HG03342 (cell line): Measurements from ENCODE around the gene CCNF.
"Not testable (repeated sequence)": the region's sequence is repeated elsewhere in the genome, so short reads cannot be mapped to it uniquely, and the experiment has no call there.

Experiments used
- ATAC-seq: cut with Tn5 transposase; IDR thresholded peaks from one replicate; pipeline ENCODE4 v1.9.1; 2021; ENCODE audit warnings: mild to moderate bottlenecking, moderate library complexity; ENCODE audit not compliant: unreplicated experiment

CCNF gene

DNA sequence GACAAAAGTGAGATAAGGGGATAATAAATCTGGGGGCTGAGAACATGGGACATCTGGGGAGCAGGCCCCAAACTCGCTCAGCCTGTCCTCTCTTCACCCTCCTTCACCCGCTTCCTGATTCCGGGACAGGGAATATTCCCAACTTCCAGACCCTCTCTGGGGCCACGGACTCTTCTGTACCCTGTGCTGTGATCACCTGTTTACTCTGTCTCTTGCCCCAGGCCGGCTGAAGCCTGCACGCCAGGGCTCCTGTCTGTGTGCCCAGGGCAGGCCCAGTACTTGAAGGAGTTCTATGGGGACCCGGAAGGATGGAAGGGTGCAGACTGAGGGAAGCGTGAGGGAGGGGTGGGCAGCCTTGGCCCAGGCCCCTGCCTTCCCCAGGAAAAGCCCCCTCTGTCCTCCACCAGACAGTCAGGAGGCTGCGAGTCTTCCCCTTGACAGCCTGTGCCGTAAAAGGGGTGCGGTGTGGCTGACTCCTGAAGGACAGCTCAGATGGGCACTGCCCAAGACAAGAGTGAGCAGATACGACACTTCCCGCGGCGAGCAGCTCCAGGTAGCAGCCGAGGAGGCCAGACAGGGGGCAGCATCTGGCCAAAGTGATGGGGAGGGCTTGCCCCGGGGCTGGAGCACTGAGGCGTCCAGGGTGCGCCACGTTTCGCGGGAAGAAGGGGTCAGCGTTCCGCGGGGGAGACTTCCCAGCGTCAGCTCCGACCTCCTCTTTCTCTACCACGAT, 1.0 kb upstream of the CCNF start:
- peak; percentile 3 for ATAC-seq

DNA sequence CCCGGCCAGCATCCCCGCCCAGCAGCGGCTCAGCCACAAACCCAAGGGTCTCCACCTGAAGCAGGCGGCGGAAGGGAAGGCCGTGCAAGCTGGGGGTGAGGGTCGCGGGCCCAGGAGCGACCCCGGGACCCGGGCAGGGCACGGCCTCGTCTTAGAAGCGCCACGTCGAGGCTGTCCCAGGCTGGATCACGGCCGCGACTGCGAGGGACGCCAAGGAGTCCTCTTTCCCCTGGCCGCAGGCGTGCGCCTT, 538 bp upstream of the CCNF start:
- no peak for ATAC-seq

DNA sequence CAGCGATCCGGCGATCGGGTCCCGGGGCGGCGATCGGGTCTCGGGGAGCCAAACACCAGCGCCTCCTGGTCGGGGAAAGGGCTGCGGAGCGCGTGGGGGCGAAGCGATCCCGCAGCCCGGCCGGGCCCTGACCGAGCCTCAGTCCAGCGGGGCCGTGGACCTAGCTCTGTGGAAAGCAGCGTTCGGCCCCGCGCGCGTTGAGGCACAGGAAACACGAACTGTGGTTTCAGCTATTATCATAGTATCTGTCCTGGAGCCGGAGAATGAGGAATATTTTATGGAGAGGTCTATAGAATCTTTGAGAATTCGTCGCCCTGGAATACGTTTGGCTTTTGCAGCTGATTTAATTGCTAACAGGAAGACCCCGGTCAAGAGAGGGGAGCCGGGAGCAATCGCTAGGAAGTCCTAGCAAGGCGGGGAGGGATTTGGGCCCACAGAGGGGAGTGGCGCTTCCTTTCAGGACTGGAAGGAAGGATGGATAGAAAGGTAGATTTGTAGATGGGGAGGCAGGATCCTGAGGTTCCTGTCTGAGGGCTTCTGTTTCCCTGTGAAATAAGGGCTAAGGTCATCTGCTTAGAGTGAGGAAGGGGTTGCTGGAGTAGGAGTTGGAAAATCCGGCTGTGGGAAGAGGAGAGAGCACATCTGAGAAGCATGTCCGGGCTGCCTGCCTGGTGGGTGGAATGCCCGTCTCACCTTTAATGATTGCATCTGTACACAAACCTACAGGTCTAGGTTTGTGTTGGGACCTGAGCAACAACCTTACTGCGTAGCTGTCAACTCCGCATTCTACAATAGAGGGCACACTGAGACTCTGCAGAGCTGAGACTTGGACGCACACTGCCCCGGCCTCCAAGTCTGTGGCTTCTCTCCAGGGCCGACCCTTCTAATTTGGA, 770 bp downstream of the CCNF start:
- ATAC-seq = no peak

DNA sequence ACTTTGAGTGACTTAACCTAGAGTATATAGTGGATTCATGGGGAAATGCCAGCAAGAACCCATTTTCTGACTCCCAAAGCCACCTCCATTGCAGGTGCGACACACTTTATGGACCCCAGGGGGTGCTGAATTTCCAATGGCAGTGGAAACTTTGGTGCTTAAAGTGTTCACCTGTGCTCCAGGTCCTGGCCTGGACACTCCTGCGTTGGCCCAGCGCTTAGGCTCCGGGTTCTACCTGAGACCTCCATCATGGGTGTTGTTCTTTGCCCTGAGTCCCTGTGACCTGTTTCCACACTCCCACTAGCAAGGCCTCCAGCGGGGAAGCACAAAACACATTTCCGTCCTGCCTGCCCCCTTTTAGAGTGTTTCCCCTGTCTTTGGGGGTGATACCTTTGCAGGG, 3.0 kb downstream of the CCNF start:
- ATAC-seq = no peak

DNA sequence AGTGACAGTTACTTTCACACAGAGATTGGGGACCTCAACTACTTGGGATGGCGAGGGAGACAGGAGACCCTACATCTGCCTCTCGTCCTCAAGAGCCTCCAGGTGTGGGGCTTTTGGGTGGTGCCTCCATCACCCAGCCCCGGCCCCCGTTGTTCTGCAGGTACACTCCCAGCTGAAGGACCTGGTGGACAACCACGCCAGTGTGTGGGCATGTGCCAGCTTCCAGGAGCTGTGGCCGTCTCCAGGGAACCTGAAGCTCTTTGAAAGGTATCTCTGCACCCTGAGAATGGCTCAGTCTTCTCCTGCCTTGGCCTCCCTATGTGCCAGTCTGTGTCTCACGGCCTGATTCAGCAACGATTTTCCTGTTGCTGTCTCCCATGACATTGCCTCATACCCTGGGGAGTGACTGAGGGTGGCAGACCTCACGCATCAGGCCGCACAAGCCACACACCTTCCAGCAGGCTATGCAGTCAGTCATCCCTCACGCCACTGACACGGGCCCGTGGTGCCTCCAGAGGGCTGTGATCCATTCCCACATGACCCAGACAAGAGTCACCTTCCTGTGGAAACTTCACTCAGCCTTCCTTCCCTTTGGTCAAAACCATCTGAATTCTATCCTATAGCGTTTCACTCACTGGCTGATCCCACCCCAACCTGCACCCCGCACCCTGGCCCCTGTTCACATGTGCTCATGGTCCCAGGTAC, 3.7 kb downstream of the CCNF start:
- no peak for ATAC-seq

DNA sequence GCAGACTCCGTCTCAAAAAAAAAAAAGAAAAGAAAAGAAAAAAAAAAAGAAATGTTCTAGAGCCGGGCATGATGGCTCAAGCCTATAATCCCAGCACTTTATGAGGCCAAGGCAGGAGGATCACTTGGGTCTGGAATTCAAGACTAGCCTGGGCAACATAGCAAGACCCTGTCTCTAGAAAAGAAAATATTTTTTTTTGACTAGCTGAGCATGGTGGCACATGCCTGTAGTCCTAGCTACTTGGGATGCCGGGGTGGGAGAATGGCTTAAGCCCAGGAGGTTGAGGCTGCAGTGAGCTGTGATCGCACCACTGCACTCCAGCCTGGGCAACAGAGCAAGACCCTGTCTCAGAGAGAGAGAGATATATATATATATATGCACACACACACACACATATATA, 6.0 kb downstream of the CCNF start:
- ATAC-seq = not testable (repeated sequence)

DNA sequence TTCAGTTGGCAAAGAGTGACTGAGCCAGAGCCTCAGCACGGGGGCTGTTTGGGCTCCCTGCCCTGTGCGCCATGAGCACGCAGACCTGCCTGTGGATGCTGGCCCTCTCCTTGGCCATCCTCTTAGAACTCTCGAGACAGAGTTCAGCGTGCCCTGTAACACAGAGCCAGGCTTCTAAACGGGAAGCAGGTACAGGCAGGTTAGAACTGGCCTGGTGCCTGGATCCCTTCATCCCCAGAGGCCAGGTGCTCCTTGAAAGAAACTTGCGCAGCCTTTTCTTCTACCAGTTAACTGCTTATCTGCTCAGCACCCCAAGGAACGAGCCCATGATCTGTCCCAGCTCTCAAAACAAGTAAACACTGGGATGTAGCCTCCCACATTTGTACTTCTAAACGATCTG, 6.9 kb downstream of the CCNF start:
- ATAC-seq = no peak

DNA sequence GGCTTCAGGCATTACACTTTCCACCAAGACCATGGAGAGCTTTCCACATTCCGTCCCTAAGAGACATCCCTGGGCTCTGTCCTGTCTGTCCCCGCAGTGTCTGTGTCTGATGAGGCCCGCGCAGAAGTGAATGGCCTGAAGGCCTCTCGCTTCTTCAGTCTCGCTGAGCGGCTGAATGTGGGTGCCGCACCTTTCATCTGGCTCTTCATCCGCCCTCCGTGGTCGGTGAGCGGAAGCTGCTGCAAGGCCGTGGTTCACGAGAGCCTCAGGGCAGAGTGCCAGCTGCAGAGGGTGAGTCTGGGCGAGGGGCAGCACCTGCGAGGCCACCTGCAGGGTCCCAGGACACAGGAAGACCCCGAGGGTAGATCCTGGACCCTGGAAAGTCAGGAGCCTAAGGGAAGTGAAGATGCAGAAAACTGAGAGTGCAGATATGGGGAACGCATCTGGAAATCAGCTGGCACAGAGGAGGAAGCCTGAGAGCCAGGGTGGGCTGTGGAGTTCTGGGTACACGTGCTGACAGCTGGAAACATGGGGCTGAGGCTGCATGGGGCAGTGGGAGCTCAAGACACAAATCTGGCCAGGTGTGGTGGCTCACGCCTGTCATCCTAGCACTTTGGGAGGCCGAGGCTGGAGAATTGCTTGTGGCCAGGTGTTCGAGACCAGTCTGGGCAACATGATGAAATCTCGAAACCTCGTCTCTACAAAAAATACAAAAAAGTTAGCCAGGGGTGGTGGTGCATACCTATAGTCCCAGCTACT, 8.0 kb downstream of the CCNF start:
- ATAC-seq = no peak

DNA sequence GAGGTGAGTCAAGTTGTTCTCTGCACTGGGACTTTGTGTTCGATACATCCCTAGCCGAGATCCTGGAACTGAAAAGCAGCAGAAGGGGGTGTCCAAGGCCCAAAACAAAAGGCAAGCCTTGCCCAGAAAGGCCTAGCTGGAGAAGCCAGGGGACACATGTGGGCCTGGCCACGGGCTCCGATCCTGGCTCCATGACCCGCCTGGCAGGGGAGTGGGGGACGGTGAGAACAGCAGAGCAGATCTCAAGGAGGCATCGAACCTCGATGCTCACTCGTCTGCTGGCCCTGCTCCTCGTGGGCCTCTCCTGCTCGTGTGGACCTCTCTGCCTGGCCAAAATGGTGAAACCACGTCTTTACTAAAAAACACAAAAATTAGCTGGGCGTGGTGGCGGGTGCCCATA, 8.9 kb downstream of the CCNF start:
- ATAC-seq = no peak

DNA sequence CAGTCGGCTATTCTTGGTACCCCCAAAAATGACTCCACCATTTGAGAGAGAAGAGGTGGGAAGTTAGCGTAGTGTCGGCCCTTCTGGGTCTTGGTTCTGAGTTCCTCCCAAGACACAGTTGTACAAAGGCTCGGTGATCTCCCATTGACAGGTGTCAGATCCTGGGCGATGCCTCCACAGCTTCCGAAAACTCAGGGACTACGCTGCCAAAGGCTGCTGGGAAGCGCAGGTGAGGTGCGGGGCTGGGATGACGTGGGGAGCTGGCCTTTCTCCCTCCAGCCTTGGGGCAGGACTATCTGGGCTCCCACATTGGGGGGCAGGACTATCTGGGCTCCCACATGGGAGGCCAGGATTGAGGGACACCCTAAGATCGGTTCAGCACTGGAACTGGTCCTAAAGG, 10.4 kb downstream of the CCNF start:
- no peak for ATAC-seq

DNA sequence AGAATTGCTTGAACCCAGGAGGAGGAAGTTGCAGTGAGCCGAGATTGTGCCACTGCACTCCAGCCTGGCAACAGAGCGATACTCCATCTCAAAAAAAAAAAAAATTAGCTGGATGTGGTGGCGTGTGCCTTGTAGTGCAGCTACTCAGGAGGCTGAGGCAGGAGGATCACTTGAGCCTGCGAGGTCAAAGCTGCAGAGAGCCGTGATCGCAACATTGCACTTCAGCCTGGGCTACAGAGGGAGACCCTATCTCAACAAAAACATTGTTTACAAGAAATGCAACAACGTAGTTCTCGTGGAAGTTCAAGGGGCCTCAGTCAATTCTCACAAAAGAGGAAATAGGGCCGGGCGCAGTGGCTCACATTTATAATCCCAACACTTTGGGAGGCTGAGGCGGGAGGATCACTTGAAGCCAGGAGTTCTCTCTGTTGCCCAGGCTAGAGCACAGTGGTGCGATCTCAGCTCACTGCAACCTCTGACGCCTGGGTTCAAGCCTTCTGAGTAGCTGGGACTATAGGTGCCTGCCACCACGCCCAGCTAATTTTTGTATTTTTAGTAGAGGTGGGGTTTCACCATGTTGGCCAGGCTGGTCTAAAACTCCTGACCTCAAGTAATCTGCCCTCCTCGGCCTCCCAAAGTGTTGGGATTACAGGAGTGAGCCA, 12.0 kb downstream of the CCNF start:
- not testable (repeated sequence) for ATAC-seq

DNA sequence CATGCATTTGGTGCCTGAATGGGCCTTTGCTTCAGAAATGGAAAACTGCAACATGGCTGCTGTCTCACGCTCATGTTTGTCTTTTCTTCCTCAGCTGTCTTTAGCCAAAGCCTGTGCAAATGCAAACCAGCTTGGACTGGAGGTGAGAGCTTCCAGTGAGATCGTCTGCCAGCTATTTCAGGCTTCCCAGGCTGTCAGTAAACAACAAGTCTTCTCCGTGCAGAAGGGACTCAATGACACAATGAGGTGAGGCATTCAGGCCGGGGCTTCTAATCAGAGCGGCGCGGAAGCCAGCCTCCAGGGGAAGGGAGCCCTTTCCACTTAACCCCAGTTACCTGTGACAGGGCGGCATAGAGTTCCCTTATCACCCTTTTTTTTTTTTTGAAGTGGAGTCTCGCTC, 14.3 kb downstream of the CCNF start:
- ATAC-seq = no peak

DNA sequence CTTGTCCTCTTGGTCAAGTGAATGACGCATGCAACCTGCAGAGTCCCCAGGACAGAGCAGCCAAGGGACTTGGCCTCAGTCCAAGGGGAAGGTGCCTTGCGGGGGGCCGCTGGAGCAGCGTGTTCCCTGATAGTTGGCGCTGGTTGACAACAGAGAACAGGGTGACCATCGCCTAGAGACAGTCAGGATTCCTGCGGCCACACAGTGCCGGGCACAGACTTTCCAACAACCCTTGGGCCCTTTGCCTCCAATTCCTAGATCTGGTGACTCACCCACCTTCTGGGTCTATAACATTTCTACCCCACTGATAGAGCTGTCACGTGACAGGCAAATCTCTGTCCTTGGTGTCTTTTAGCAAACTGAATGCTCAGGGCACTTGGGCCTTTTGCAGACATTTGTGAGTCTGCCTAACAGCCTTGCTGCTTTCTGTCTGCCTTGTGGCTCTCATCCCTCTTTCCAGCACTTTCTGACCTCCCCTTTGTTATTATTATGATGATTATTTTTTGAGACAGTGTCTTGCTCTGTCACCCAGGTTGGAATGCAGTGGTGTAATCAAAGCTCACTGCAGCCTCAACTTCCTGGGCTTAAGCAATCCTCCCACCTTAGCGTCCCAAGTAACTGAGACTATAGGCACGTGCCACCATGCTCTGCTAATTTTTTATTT, 18.8 kb downstream of the CCNF start:
- no peak for ATAC-seq

DNA sequence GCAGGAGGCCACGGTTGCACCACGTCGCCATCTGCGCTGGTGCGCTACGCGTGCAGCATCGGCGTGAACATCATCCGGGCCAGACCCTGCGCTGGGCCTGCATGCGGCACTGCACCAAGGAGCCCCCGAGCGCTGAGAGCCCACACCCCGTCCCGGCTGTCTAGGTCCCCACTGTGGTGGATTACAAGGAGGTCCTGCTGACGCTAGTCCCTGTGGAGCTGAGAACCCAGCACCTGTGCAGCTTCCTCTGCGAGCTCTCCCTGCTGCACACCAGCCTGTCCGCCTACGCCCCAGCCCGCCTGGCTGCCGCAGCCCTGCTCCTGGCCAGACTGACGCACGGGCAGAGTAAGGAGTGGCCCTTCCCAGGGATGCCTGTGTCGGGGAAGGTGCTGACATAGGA, 19.9 kb downstream of the CCNF start:
- no peak for ATAC-seq

DNA sequence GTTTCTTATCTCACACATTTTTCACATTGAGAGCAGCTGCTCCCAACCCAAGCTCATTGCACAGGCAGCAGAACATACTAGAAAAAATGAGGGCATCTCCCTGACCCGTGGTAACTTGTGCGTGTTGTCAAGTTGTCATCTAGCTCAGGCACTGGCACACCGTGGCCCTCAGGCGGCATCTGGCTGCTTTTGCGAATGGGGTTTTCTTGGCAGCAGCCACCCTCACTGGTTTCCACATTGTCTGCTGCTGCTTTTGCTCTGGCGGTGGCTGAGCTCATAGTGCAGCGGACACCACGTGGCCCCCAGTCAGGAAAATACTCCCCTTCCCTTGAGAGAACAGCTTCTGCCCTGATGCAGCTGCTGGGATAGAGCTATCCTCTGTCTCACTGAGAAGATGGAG, 21.3 kb downstream of the CCNF start:
- no peak for ATAC-seq

DNA sequence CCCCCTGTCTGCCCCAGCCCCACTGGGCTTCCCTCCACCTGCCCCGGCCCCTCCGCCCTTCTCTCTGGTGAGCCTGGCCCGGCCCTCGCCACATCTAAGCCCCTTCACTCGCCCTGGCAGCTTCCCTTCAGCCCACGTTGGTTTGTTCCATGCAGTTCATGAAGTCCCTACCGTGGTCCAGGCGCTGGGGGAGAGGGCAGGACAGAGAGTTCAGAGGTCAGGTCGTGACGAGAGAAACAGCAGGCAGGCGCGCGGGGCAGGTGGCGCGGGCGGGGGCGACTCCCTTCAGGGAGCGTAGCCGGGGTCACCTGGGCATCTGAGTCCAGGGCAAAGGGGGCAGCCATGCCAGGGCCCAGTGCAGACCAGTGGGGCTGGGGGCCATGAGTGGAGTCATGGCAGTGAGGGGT, 21.7 kb downstream of the CCNF start:
- ATAC-seq = no peak

DNA sequence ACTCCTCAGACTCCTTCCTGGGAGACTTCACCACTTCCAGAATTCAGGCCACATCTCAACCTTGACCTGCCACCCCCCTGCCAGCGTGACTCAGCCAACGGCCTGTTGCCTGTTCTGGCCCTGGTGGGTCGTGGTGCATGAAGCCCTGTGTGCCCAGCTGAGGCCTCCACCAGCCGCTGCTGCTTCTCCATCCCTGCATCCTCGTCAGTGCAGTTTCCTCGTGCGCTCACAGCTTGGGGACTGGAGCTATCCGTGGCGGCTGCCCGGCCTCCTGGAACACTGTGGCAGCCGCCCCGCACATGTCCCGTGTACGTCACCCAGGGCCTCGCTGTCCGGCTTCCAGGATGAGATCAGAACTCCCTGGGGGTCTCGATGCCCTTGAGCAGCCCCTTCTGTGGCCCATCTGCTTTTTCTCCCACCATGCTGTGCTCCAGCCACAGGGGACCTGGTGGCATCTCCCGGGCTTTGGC, 22.6 kb downstream of the CCNF start:
- ATAC-seq = no peak

DNA sequence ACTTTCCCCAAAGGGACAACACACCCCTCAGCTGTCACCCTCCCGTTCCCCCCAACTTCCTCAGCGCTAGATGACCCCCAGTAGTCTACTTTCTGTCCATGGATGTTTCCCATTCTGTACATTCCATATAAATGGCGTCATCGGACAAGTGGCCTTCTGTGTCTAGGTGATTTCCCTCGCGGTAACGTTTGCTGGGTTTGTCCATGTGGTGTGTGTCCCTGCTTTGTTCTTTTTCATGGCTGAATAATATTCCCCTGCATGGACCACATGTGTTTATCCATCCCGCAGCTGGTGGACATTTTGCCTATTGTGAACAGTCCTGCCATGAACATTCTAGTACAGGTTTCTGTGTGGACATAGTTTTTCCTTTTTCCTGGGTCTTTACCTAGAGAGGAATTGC, 23.4 kb downstream of the CCNF start:
- no peak for ATAC-seq

DNA sequence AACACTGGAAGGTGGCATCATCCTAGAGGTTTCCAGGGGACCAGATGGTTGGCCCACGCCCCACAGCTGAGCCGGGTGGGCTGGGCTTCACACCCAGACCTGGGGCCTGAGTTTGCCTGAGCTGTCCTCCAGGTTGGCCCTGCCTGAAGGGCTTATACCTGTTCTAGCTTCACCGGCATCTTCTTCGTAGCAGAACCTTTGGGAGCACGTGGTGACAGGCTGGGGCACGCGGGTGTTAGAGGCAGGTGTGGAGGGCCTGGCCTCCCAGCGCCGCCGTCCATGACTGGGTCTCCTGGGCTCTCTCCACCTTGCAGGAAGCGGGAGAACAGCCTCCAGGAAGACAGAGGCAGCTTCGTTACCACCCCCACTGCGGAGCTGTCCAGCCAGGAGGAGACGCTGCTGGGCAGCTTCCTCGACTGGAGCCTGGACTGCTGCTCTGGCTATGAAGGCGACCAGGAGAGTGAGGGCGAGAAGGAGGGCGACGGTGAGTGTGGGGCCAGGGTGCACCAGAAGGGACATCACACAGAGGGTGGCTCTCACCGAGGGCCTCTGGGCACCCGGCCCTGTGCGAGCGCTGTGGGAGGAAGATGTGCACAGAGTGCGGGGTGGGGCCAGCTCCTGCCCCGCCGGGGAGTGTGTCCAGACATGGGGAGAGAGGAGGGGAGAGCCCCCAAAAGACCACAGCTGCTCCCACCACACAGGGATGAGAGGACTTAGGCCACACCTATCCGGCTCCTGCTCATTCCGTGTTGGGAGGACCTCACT, 26.0 kb downstream of the CCNF start:
- ATAC-seq = no peak
